ENCODE data around the gene GALM. TPM values are rescaled to one million over a fixed set of nuclear protein-coding genes. Genes with fewer than 3 reads are reported as not detected.
"Not testable (repeated sequence)": the region's sequence is repeated elsewhere in the genome, so short reads cannot be mapped to it uniquely, and the experiment has no call there.

Gene GALM
- total RNA-seq, 1 experiment from 2014 or later: 88.0 TPM

GRCh38 chr2:38643683-38644511, 22.0 kb upstream of the GALM start:
- in situ Hi-C loops (cut with HindIII; ENCODE audit: low pct_unique_long_range_greater_than_20kb, low sequenced_read_pairs); DNase-seq (ENCODE audit: low read depth): not testable (repeated sequence)

GRCh38 chr2:38648107-38648761, 17.7 kb upstream of the GALM start:
- no peak for DNase-seq (ENCODE audit: low read depth)

GRCh38 chr2:38649176-38649728, 16.7 kb upstream of the GALM start:
- no peak for DNase-seq (ENCODE audit: low read depth)
- in situ Hi-C loops (cut with HindIII; ENCODE audit: low pct_unique_long_range_greater_than_20kb, low sequenced_read_pairs): no loop called here

More at GRCh38 chr2:38648107-38648761, 17.7 kb upstream of the GALM start:
- in situ Hi-C loops (cut with HindIII; ENCODE audit: low pct_unique_long_range_greater_than_20kb, low sequenced_read_pairs): no loop called here

GRCh38 chr2:38650012-38650411, 15.9 kb upstream of the GALM start:
- DNase-seq (ENCODE audit: low read depth): no peak
- in situ Hi-C loops (cut with HindIII; ENCODE audit: low pct_unique_long_range_greater_than_20kb, low sequenced_read_pairs): no loop called here

- in situ Hi-C loops (cut with HindIII; ENCODE audit: low pct_unique_long_range_greater_than_20kb, low sequenced_read_pairs): no loop called here
- DNase-seq (ENCODE audit: low read depth): no peak
Observed at GRCh38 chr2:38650717-38651116, 15.2 kb upstream of the GALM start.

- no peak for DNase-seq (ENCODE audit: low read depth)
- in situ Hi-C loops (cut with HindIII; ENCODE audit: low pct_unique_long_range_greater_than_20kb, low sequenced_read_pairs): no loop called here
Observed at GRCh38 chr2:38652431-38653273, 13.3 kb upstream of the GALM start.

GRCh38 chr2:38653380-38653714, 12.6 kb upstream of the GALM start:
- in situ Hi-C loops (cut with HindIII; ENCODE audit: low pct_unique_long_range_greater_than_20kb, low sequenced_read_pairs): no loop called here
- no peak for DNase-seq (ENCODE audit: low read depth)

- in situ Hi-C loops (cut with HindIII; ENCODE audit: low pct_unique_long_range_greater_than_20kb, low sequenced_read_pairs): no loop called here
- DNase-seq (ENCODE audit: low read depth): no peak
Observed at GRCh38 chr2:38653715-38654527, 12.0 kb upstream of the GALM start.

GRCh38 chr2:38654528-38655381, 11.2 kb upstream of the GALM start:
- in situ Hi-C loops (cut with HindIII; ENCODE audit: low pct_unique_long_range_greater_than_20kb, low sequenced_read_pairs): no loop called here
- no peak for DNase-seq (ENCODE audit: low read depth)

- DNase-seq (ENCODE audit: low read depth): no peak
- in situ Hi-C loops (cut with HindIII; ENCODE audit: low pct_unique_long_range_greater_than_20kb, low sequenced_read_pairs): no loop called here
Observed at GRCh38 chr2:38655441-38655840, 10.5 kb upstream of the GALM start.

- DNase-seq (ENCODE audit: low read depth): no peak
- in situ Hi-C loops (cut with HindIII; ENCODE audit: low pct_unique_long_range_greater_than_20kb, low sequenced_read_pairs): no loop called here
Observed at GRCh38 chr2:38656866-38657480, 8.9 kb upstream of the GALM start.

GRCh38 chr2:38658613-38659012, 7.3 kb upstream of the GALM start:
- in situ Hi-C loops (cut with HindIII; ENCODE audit: low pct_unique_long_range_greater_than_20kb, low sequenced_read_pairs): no loop called here

GRCh38 chr2:38659115-38659514, 6.8 kb upstream of the GALM start:
- DNase-seq (ENCODE audit: low read depth): no peak
- in situ Hi-C loops (cut with HindIII; ENCODE audit: low pct_unique_long_range_greater_than_20kb, low sequenced_read_pairs): no loop called here

More at GRCh38 chr2:38658613-38659012, 7.3 kb upstream of the GALM start:
- DNase-seq (ENCODE audit: low read depth): no peak

GRCh38 chr2:38660282-38660681, 5.6 kb upstream of the GALM start:
- no peak for DNase-seq (ENCODE audit: low read depth)
- in situ Hi-C loops (cut with HindIII; ENCODE audit: low pct_unique_long_range_greater_than_20kb, low sequenced_read_pairs): no loop called here

GRCh38 chr2:38661306-38661705, 4.6 kb upstream of the GALM start:
- no peak for DNase-seq (ENCODE audit: low read depth)
- in situ Hi-C loops (cut with HindIII; ENCODE audit: low pct_unique_long_range_greater_than_20kb, low sequenced_read_pairs): no loop called here

GRCh38 chr2:38666556-38666910, 619 bp downstream of the GALM start:
- in situ Hi-C loops (cut with HindIII; ENCODE audit: low pct_unique_long_range_greater_than_20kb, low sequenced_read_pairs): no loop called here
- peak; percentile 69 for DNase-seq (ENCODE audit: low read depth)

GRCh38 chr2:38668092-38668491, 2.2 kb downstream of the GALM start:
- in situ Hi-C loops (cut with HindIII; ENCODE audit: low pct_unique_long_range_greater_than_20kb, low sequenced_read_pairs): no loop called here
- DNase-seq (ENCODE audit: low read depth): no peak
